NCI-H2081 treated with DMSO at 0.1 percent for 48 hours (cell line): Measurements from ENCODE around the gene ZBTB7C.

Source experiments
- DNase-seq: peaks from one replicate; lab custom pipeline; 2025; lab: John Stamatoyannopoulos, UW

ZBTB7C gene

DNA sequence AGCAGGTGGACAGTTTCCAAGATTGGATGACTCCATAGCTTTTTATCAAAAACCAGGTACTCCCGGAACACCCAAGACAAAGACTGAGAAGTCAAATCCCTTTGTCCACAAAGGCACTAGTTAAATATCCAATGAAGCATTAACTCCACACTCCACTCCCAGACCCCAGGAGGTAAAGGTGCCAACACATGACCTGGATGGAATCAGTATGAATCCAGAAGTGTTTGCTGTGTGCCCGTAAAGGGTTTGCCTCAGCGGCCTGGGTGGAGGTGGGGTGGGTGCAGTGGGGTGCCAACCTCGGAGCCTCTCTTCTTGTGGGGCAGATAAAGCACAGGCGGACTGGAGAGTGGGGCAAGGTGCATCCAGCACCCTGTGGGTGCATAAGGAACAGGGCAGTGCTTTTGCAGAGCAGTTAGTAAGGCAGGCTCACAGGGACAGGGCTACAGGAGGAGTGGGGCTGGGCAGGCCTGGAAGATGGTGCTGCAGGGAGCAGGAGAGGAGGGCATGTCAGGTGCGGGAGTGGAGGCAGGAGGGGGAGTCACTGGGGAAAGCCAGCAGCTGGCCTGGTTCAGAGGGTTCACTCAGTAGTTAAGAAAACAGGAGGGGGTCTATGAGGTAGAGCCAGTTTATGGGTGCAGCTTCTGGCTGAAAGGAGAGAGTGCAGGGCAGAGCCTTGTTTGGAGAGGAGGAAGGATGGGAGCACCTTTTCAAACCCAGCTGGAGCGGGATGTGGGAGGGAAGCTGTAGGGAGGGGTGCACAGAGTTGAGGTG, 270.3 kb downstream of the ZBTB7C start:
- no peak for DNase-seq

DNA sequence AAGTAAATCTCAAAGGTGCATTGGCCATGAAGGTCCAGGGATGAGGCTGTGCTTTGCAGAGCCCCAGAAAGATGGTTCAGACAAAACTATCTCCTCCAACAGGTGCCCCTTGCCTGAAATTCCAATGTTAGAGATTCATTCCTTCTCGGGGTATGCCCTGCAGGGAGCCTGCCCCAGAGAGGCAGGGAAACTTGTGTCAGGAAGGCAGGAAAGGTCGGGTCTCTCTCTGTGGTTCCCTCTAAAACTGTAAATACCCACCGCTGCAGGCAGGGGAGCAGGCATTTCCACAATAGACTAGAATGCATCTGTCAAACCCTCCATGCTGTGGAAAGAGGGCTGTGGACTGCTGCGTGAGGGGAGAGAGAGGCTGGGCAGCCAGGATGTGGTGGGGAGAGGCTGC, 271.0 kb downstream of the ZBTB7C start:
- DNase-seq: no peak

DNA sequence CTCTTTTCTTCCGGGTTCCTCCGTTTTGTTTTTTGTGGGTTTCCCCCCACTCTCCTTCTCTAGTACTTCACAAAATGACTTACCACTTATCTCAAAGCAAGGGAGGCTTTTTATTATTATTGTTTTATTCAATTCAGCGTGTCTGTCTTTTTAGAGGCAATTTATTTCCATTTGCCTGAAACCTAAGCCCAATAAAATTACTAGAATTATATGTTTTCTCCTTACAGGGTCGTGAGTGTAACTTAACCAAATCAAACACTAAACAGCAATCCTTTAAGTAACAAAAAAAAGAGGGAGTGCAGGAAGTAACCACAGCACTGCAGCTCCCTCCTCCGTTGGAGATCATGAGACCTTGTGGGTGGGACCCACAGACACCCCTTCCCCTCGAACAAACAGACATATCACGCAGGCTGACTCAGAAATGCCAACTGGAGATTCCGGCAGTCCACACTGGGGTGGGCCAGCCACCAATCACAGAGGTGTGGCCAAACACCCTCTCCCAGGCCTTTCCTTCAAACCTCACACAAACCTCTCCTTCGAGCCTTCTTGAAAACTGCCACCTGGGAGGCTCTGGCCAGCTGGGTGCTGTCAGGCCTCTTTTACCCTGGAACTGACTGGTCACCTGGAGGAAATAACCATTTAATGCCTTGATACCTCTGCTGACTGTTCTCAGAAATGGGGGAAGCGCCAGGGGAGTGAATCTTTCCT, 271.7 kb downstream of the ZBTB7C start:
- DNase-seq: no peak

DNA sequence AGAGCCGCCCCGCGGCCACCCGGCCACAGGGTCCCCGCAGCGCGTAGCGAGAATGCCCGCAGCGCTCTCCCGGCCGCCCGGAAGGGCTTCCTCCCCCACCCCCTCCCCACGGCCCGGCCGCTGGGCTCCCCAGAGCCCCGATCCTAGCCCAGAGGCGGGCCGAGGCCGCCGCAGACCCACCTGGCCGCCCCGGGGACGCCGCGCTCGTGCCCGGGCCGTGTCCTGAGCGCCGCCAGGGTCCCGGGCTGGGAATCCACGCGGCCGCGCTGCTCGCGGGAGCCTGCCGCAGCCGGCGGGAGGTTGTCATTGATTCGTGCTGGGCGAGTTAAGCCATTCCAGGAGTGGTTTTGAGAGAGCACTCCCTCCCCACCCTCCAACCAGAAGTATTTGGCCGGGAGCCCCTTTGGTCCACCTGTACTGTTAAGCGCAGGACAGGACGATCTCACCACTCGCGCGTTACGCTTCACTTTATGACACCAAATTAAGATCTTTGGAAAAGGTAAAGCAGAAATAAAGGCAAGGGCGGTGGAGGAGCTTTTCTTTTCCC, 272.3 kb downstream of the ZBTB7C start:
- DNase-seq: no peak

DNA sequence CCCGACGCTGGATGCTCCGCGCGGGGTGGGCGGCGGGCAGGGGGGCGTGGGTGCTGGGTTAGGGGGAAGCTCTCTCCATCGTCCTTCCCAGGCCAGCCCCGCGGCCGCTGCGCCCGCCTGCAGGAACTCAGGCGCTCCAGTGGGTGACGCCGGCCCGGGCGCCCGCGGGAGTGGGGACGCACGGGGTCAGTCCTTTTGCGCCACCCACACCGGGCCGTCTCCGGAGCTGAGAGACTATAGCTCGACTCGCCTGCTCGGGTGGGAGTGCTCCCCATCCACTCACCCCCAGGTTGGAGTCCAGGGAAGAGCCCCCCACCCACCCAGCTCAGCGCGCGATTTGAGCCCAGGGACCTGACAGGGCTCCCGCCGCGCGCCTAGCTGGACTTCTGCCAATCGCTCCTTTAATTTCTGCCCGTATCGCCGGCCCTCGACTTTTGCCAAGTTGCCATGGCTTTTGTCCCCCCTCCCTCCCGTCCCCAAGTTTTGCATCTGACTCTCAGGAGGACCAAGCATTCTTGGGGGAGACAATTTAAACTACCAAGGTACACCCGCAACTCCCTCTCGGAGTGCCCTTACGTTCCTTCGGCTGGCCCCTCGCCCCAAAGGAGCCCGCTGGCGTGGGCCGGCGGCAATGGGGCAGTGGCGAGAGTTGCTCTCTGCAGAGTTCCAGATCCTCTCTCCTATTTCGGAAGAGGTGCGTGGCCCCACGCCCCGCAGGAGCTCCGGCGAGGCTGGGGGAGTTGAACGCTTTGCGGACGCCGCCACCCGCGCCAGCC, 272.9 kb downstream of the ZBTB7C start:
- no peak for DNase-seq

DNA sequence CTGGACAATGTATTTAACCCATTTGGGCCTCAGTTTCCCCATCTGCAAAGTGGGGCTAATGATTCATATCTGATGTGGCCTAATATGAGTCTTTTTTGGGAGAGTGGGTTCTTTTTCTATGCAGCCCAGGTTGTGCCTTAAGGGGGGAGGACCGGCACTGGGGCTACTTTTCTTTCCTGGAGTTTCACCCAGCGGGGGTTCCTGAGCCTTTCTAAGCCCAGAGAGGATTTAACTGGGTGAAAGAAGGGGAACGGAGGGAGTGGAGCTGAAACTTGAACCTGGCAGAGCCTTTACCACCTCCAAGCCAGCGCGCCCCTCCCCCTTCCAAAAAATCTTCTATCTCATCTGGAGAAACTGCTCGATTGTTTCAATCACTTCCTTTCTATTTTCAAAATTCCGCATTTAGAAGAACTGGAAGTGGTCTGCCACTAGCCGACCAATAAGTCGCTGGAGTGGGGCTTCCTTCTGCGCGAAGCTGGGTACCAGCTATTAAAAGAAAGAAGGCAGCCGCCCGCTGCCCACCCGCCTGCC, 273.7 kb downstream of the ZBTB7C start:
- no peak for DNase-seq

DNA sequence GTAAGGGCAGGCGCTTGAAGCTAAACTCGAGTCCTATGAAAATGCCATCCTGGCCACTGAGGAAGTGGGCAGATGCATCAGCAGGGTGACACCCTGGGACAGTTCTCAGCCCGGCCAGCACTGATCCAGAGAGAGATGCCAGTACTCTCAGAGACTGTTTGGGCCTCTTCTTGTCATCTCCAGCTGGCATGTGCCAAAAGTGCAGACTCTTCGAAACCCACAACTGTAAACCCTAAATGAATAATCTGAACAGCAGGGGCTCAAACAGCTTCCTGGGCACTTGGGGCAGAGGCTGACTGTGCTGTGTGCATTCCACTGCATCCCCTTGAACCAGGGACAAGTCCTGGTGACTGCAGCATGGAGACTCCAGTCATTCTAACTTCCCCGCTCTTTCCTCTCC, 274.6 kb downstream of the ZBTB7C start:
- no peak for DNase-seq

DNA sequence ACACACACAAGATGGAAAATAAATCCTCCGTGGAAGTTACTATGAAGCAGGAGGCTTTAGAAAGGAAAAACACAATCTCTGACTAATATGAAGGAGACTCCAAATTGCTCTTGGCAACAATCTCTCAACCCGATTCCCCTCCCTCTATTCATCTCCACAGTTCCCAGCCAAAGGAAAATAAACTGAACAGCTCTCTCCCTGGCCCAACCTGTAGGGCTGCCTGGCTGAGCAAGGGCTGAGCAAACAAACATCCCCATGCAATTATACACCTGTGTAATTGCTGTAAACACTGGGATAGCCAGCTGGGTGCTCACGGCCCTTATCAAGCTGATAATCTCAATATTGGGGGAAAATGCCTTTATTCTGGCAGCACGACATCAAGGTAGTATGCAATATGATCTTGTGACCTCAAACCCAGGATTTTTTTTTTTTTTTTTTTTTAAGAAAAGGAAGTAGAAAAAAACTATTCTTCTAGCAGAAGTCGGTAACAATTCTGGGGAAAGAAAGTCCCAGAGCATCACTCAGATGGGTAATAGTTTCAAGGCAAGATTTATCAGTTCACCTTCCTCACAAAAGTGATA, 275.4 kb downstream of the ZBTB7C start:
- DNase-seq: peak; percentile 35

DNA sequence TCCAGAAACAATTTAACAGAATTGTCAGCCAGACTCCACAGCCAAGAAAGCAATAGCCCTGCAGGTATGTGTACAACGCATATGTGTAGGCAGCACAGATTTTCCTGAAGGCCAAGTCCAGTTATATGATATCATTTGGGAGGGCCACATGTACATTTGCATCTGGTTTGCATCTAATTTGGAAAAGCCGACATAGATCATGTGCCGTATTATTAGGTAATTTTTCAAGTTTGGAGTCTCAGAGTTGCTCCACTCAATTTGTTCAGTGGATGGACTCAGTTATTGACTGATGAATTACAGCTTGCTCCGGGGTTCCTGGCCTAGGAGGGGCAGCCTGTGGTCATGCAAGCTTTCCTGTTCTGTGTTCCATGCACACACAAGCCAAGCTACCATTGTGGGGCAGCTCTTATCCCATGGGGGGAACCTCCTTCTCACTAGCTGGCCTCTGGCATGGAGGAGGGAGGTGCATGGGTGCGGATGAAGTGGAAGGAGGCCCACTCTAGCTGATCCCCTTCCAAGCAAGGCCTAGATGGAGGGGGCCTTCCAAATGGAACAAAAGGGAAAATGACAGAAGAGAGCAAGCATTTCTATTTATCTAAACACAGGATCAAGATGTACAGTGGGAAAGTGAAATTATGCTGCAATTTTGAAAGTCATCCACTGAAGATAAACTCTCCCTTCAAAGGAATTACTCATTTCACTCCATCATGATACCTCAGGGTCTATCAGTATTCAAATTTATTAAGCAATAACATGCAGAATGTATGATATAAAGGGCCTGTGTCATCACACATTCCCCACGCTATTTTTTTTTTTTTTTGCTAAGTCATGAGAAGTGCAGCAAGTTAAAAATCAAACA, 276.2 kb downstream of the ZBTB7C start:
- no peak for DNase-seq

DNA sequence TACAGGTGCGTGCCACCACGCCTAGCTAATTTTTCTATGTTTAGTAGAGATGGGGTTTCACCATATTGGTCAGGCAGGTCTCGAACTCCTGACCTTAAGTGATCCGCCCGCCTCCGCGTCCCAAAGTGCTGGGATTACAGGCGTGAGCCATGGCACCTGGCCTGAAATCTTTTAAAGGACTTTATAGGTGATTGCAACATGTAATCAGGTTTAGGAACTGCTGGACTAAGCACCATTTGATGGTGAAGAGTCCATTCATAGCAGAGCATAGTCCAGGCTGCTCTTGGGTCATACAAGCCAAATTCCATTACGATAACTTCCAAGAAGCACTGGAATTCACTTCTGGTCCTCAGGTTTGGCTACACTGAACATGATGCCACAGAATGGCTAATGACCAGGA, 278.1 kb downstream of the ZBTB7C start:
- DNase-seq: no peak

DNA sequence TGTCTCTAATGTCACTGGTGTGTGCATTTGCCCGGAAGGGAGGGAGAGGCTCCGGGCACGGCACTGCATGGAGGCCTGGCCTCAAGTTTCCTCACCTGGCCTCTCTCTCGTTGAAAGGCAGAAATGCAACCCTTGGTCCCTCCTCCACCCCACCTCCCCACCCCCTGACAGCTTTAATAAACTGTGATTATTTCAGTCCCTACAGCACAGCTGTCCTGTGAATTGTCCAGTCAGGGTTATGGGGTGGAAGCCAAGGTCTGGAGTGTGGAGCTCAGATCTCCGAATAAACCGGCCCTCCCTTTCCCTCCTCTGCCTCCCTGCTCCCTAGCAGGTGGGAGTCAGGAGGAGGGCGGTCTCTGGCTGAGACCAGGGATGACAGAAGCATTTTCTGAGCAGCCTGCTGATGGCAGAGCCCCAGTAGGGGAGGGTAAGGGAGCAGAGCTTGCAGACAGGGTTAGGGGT, 279.5 kb downstream of the ZBTB7C start:
- no peak for DNase-seq

DNA sequence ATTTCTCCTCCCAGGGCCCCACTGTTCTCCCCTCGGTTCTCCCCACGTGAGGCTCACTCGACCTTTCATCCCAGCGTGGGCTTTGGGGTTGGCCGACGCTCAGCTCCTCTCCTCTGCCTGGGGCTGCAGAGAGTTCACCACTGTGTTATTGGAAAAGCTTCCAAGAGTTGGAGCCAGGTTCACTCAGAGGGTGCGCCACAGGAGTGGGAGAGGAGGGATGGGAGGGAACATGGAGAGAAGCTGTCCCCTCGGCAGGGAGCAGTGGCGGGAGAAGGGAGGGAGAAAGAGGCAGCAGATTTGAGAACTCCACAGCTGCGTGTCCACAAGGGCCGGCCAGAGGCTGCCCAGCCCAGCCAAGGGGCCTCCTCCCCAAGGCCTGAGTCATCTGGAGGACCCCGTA, 281.6 kb downstream of the ZBTB7C start:
- no peak for DNase-seq

DNA sequence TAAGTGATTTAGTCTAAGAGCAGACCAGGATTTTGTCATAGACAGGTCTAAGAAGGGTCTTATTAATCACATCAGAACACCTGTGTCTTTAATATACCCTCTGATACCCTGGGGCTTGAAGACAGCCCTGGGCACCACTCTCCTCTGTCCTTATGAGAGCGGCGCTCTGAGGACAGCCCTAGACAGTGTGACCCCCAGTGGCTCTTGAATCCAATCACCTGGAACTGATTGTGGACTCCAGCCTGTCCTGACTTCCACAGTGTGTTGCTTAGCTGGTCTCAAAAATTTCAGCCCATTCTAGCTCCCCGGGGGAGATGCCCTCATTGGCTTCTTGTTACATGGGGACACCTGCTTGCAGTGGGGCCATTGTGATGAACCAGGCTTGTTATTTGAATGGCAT, 282.9 kb downstream of the ZBTB7C start:
- no peak for DNase-seq

DNA sequence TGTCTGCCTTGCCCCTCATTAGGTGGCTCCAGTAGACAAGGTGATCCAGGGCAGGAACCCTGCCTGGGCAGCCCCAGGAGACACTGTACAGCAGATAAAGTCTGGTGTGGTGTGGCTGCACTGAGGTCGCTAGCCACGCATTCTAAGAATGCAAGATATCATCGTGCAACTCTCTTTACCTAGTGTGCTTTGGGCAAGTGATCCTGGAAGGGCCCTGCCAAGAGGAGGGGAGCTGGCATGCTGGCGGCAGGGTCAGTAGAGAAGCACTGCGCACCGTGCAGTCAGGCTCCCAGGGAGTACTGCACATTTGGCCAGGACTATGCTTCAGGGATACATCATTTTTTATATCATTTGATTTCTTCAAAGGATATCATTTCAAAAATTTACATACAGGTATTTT, 283.5 kb downstream of the ZBTB7C start:
- no peak for DNase-seq

DNA sequence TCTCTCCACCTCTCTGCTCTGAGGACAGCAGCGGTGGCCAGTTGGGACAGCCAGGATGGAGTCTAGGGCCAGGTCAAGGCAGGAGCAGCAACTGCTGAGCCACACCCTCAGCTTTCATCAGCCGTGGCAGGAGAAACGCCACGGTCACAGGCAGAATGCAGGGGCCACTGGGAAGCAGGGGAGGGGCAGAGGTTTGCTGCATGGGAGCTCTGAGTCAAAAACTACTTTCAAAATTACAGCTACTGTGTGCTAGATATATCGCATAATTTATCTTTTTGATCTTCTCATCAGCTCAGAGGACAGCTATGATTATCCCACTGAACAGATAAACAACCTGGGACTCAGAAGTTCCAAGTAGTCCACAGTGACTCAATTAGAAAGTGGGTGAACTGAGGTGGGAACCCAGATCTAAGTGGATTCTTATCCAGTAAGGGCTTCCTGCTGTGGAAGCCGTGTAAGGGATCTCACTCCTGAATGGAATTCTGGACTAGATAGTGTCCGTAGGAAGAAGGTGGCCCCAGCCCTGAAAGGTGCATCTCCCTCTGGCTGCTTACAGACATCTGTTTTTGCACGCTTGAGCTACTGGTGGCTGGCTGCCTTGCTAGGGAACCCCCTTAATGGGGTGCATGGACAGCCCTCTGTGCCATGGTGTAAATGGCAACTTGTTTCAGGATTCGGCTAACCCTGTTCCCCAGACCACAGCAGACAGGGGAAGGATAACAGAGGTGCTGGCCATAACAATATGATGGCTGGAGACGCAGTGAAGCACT, 284.1 kb downstream of the ZBTB7C start:
- DNase-seq: no peak

DNA sequence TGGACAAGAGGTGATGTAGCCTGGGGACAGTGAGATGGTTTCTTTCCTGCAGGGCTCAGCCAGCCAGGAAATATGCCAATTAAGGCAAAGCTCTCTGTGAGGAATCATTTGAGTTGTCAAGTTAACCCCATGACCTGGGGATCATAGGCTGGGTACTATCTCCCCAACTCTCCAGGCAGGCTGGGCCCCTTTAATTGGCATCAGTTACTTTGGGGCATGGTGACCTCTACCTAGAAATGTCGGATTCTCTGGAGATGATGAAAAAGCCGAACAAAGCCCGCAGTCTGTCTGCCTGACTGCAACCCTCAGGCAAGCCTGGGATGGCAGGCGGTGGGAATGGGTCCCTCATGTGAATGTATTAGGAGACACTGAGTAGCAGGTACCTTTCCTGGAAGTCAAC, 285.2 kb downstream of the ZBTB7C start:
- DNase-seq: no peak

DNA sequence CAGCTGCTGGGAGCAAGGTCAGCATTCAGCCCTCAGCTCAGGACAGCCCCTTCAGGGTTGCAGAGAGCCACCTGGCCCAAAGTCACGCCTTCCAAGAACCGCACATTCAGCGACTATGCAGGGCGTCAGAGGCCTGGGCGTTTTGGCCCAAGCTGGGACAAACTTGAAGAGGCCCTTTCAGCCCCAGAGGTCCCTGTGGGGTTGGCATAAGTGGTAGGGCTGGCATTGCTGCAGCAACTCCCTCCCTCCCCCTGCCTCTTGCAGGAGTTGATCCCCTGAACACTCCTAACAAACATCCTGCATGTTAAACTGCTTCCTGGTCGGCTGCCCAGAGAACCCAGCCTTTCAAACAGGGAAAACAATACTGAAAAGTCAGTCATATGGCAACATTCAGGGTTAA, 285.9 kb downstream of the ZBTB7C start:
- DNase-seq: no peak

DNA sequence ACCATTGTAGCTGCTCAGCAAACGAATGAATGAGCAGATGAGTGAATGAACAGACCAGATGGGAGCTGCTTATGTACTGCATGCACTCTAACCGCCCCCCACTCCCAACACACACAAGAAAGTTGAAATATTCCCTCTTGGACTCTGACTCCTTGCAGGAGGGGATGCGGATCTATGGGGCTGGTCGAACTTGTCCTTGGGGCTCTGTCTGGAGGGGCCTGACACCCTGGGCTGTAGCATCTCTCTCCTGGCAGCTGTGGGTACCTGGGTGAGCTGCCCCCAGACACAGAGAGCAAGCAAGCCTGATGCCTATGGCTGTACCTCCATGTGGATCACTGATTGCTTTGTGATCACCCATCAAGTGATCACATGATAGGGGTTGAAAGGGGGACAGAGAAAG, 286.4 kb downstream of the ZBTB7C start:
- no peak for DNase-seq

DNA sequence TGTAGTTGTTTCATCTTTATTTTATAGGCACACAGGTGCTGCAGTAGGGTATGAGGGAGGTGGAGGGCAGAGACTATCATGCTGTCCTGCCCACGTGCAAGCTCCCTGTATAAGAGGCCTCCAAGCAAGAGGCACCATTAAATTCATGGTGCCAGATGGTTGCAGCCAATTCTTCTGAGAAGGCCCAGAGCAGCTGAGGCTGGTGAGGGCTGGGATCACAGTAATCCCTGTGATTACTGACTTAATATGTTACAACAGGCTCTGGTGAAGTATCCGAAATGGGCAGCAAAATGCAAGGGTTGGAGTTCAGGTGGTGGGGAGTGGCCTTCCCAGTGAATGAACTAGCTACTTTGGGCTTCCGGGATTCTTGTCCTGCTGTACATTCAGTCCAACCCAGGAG, 286.8 kb downstream of the ZBTB7C start:
- DNase-seq: no peak

DNA sequence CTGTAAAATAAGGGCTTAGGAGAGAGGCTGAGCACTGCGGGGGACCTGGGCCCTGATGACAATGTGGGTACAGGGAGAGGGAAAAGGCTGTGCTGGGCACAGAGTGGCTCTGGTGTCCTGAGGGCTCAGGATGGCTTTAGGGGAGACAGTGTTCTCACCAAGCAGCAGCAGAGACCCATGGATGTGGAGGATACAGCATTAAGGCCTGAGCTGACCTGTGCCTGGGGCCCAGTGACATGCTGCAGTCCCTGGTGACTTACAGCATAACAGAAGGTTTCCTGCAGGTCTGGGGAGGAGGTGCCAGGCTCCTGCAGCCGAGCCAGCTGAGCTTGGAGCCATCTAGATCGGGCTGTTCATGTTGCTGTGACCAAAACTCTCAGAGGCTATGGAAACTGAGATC, 287.4 kb downstream of the ZBTB7C start:
- no peak for DNase-seq
